ENCODE data around the gene ADGRL1.

Gene ADGRL1

DNA sequence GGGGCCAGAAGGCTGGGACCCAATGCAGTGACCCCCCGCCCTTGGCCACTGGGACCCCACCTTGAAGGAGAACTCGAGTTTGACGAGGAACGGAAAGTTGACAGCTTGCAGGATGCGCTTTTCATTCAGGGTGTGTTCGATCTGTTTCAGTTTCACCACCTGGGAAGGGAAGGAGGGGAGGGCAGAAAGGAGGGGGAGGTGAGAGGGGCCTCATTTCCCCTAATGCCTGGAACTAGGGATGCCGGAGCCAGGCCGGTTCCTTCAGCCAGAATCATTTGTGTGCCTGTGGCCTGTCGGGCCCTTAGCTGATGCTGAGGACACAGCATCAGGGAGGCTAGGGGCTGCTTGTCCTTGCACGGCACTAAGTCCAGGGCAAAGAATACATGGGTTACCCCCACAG lies 103.2 kb downstream of the ADGRL1 start:
- Histone ChIP-seq H3K4me3 (replicated peaks; ENCODE audit: insufficient read depth, low read length) (no peak overlapping the region), H3K27me3 (ENCODE audit: insufficient read depth, poor library complexity, severe bottlenecking) (no peaks in the 10 kb centered on the region), H3K27ac (replicated peaks) (no peak overlapping the region)
- no peak for DNase-seq (ENCODE audit: low read depth in 1 of 2, low spot score in 1 of 2)
- TF ChIP-seq SPI1 (IDR thresholded peaks at IDR 0.05; ENCODE audit: borderline replicate concordance, low read depth) (no peak), POLR2AphosphoS5 (IDR thresholded peaks at IDR 0.05; ENCODE audit: low read depth) (no peak), GABPA (IDR thresholded peaks at IDR 0.05; ENCODE audit: low read depth) (no peak)
- TF ChIP-seq, protein P1, sequence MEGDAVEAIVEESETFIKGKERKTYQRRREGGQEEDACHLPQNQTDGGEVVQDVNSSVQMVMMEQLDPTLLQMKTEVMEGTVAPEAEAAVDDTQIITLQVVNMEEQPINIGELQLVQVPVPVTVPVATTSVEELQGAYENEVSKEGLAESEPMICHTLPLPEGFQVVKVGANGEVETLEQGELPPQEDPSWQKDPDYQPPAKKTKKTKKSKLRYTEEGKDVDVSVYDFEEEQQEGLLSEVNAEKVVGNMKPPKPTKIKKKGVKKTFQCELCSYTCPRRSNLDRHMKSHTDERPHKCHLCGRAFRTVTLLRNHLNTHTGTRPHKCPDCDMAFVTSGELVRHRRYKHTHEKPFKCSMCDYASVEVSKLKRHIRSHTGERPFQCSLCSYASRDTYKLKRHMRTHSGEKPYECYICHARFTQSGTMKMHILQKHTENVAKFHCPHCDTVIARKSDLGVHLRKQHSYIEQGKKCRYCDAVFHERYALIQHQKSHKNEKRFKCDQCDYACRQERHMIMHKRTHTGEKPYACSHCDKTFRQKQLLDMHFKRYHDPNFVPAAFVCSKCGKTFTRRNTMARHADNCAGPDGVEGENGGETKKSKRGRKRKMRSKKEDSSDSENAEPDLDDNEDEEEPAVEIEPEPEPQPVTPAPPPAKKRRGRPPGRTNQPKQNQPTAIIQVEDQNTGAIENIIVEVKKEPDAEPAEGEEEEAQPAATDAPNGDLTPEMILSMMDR (IDR thresholded peaks at IDR 0.05; ENCODE audit: insufficient read depth, low read length) = no peak
- TF ChIP-seq, protein P2, sequence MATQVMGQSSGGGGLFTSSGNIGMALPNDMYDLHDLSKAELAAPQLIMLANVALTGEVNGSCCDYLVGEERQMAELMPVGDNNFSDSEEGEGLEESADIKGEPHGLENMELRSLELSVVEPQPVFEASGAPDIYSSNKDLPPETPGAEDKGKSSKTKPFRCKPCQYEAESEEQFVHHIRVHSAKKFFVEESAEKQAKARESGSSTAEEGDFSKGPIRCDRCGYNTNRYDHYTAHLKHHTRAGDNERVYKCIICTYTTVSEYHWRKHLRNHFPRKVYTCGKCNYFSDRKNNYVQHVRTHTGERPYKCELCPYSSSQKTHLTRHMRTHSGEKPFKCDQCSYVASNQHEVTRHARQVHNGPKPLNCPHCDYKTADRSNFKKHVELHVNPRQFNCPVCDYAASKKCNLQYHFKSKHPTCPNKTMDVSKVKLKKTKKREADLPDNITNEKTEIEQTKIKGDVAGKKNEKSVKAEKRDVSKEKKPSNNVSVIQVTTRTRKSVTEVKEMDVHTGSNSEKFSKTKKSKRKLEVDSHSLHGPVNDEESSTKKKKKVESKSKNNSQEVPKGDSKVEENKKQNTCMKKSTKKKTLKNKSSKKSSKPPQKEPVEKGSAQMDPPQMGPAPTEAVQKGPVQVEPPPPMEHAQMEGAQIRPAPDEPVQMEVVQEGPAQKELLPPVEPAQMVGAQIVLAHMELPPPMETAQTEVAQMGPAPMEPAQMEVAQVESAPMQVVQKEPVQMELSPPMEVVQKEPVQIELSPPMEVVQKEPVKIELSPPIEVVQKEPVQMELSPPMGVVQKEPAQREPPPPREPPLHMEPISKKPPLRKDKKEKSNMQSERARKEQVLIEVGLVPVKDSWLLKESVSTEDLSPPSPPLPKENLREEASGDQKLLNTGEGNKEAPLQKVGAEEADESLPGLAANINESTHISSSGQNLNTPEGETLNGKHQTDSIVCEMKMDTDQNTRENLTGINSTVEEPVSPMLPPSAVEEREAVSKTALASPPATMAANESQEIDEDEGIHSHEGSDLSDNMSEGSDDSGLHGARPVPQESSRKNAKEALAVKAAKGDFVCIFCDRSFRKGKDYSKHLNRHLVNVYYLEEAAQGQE (IDR thresholded peaks at IDR 0.05; ENCODE audit: insufficient replicate concordance, low read depth) = no peak

DNA sequence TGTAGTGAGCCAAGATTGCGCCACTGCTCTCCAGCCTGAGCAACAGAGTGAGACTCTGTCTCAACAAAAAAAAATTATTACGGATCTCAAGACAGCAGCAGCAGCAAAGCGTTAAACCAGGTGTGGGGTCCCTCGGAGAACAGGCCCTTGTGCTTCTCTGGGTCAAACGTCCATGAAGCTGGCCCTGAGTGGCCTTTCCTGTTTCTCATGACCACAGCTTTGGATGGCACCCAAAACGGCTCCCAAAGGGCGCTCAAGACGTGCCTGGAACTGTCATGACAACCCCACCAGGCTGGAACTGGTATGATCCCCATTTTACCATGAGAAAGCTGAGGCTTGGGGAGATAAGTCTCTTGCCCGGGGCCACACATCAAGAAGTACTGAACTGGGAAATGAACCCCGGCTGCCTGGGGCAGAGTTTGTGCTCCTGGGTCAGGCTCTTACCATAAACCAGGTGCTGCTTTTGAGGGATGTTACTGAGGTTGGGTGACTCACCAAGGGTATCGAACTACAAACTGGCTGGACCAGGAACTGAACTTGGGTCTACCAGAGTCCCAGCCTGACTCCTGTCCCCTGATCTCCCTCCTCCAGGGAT lies 103.8 kb downstream of the ADGRL1 start:
- H3K4me3 ChIP-seq (replicated peaks; ENCODE audit: insufficient read depth, low read length) = no peak overlapping the region
- no peak for DNase-seq (ENCODE audit: low read depth in 1 of 2, low spot score in 1 of 2)
- no peak overlapping the region for H3K27ac ChIP-seq (replicated peaks)
- no peak for TF ChIP-seq SPI1 (IDR thresholded peaks at IDR 0.05; ENCODE audit: borderline replicate concordance, low read depth)
- no peaks in the 10 kb centered on the region for H3K27me3 ChIP-seq (ENCODE audit: insufficient read depth, poor library complexity, severe bottlenecking)

DNA sequence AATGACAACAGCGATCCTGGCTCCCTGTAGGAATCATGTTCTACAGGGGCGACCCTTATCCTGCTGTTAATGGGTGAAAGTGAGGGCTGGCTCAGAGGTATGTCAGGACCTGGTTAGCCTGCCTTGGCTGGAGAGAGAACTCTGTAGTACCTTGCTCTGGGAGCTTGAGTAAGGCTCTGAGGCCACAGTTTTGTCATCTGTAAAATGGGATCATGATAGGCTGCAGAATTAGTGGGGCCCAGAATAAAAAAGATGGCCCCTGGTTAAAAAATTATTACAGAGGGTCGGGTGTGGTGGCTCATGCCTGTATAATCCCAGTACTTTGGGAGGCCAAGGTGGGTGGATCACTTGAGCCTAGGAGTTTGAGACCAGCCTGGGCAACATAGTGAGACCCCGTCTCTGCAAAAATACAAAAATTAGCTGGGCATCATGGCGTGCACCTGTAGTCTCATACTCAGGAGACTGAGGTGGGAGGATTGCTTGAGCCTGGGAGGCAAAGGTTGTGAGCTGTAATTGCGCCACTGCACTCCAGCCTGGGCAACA lies 104.9 kb downstream of the ADGRL1 start:
- H3K4me3 ChIP-seq (replicated peaks; ENCODE audit: insufficient read depth, low read length) = no peak overlapping the region
- DNase-seq (ENCODE audit: low read depth in 1 of 2, low spot score in 1 of 2) = no peak
- TF ChIP-seq POLR2AphosphoS5 (IDR thresholded peaks at IDR 0.05; ENCODE audit: low read depth) (no peak), SPI1 (IDR thresholded peaks at IDR 0.05; ENCODE audit: borderline replicate concordance, low read depth) (no peak), GABPA (IDR thresholded peaks at IDR 0.05; ENCODE audit: low read depth) (no peak)
- TF ChIP-seq, protein P1 (IDR thresholded peaks at IDR 0.05; ENCODE audit: insufficient read depth, low read length) = no peak
- TF ChIP-seq, protein P2 (IDR thresholded peaks at IDR 0.05; ENCODE audit: insufficient replicate concordance, low read depth) = no peak
- no peaks in the 10 kb centered on the region for H3K27me3 ChIP-seq (ENCODE audit: insufficient read depth, poor library complexity, severe bottlenecking)
- no peak overlapping the region for H3K27ac ChIP-seq (replicated peaks)

Data from HL-60 (cell line).